ENCODE results near the gene TMEM245. TPM values are rescaled to one million over a fixed set of nuclear protein-coding genes. Genes with fewer than 3 reads are reported as not detected.

TMEM245 gene
- total RNA-seq, 1 experiment from 2014 or later: 60.3 TPM

DNA sequence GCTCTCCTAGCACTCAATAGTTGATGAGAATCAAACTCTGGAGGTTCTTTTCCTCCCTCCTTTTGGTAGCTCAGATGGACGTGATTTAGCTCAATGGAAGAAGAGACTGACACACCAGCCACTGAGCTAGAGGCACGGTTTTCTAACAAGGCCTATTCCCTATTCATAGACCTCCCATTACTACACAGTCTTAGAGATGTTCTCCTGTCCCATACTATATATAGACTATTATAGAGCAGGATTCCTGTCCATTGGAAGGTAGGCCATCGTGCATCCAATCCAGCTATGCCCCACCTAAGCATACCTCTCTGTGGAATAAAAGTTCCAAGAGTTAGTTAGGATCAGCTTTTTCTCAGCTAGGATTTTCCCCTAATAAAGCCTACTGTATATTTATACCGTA lies 76.2 kb downstream of the TMEM245 start:
- H2AFZ ChIP-seq: no peak overlapping the region
- no peak overlapping the region for H3K27ac ChIP-seq
- BruUV-seq (replicated peaks): no TSS peak
- no peaks in the 10 kb centered on the region for H3K9me2 ChIP-seq (ENCODE audit: insufficient read depth)
- TF ChIP-seq EZH2 (IDR thresholded peaks at IDR 0.05; ENCODE audit: low read depth) (no peak), CTCF (conservative IDR thresholded peaks at IDR 0.05) (no peak)
- no peaks in the 10 kb centered on the region for H4K20me1 ChIP-seq (ENCODE audit: insufficient read depth)
- no peak for DNase-seq
- peaks cover 66% of the 10 kb centered on the region for H3K36me3 ChIP-seq (ENCODE audit: low read depth)
- peaks cover 27% of the 10 kb centered on the region; the same call in 1 of the 2 replicates for H3F3A ChIP-seq (ENCODE audit: insufficient read depth, low read depth)
- no peaks in the 10 kb centered on the region for H3K9me3 ChIP-seq (ENCODE audit: insufficient read depth, low read depth)
- intact Hi-C loops (cut with micrococcal nuclease; ENCODE audit: unreplicated experiment): no loop called here
- no peaks in the 10 kb centered on the region for H3K27me3 ChIP-seq (ENCODE audit: insufficient read depth, low read depth)
- peaks cover 5% of the 10 kb centered on the region; the same call in 1 of the 2 replicates for H3K79me2 ChIP-seq (ENCODE audit: low read depth)
- H3K4me2 ChIP-seq: no peak overlapping the region
- H3K4me1 ChIP-seq (replicated peaks; ENCODE audit: insufficient read depth): peaks cover 24% of the 10 kb centered on the region
- POLR2A ChIA-PET (ENCODE audit: unreplicated experiment): no interaction called here
- H3K4me3 ChIP-seq: no peak overlapping the region
- CTCF ChIA-PET: interaction anchor here (0.5 to 0.7 kb wide), 3 partner anchors 12 to 92 kb away, joined by 3 to 11 read pairs (median 4); no protein-coding TSS in a partner anchor

DNA sequence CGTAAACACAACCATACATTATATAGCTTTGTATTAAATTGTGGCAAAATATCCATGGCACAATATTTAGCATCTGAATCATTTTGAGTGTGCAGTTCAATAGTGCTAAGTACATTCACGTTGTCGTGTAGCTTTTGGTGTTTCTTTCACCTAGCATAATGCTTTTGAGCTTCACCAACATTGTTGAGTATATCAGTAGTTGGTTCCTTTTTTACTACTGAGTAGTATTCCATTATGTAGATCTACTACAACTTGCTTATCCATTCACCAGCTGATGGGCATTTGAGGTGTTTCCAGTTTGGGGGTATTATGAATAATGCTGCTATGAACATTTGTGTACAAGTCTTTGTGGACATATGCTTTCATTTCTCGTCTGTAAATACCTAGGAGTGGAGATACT lies 79.2 kb downstream of the TMEM245 start:
- H3K9me2 ChIP-seq (ENCODE audit: insufficient read depth): no peaks in the 10 kb centered on the region
- peaks cover 55% of the 10 kb centered on the region for H3F3A ChIP-seq (ENCODE audit: insufficient read depth, low read depth)
- H3K27ac ChIP-seq: no peak overlapping the region
- H4K20me1 ChIP-seq (ENCODE audit: insufficient read depth): no peaks in the 10 kb centered on the region
- no peak overlapping the region for H3K4me3 ChIP-seq
- ChIA-PET POLR2A (ENCODE audit: unreplicated experiment) (no interaction called here), CTCF (no interaction called here)
- no peak overlapping the region for H3K4me2 ChIP-seq
- peaks cover 52% of the 10 kb centered on the region for H3K4me1 ChIP-seq (replicated peaks; ENCODE audit: insufficient read depth)
- H3K36me3 ChIP-seq (ENCODE audit: low read depth): peaks cover 50% of the 10 kb centered on the region
- intact Hi-C loops (cut with micrococcal nuclease; ENCODE audit: unreplicated experiment): no loop called here
- TF ChIP-seq CTCF (conservative IDR thresholded peaks at IDR 0.05) (no peak), EZH2 (IDR thresholded peaks at IDR 0.05; ENCODE audit: low read depth) (no peak)
- no peaks in the 10 kb centered on the region for H3K27me3 ChIP-seq (ENCODE audit: insufficient read depth, low read depth)
- H3K79me2 ChIP-seq (ENCODE audit: low read depth): peaks cover 18% of the 10 kb centered on the region; the same call in 1 of the 2 replicates
- H2AFZ ChIP-seq: no peak overlapping the region
- BruUV-seq (replicated peaks): no TSS peak
- no peak for DNase-seq
- H3K9me3 ChIP-seq (ENCODE audit: insufficient read depth, low read depth): no peaks in the 10 kb centered on the region

- Histone ChIP-seq H3K36me3 (ENCODE audit: low read depth) (peaks cover 50% of the 10 kb centered on the region), H3K4me2 (peak overlapping the region; percentile 20; the same call in 1 of the 2 replicates), H3K27ac (peak overlapping the region; percentile 63; the same call in 1 of the 2 replicates), H3K9me3 (ENCODE audit: insufficient read depth, low read depth) (no peaks in the 10 kb centered on the region), H3K9me2 (ENCODE audit: insufficient read depth) (no peaks in the 10 kb centered on the region), H3K79me2 (ENCODE audit: low read depth) (peaks cover 22% of the 10 kb centered on the region; the same call in 1 of the 2 replicates), H4K20me1 (ENCODE audit: insufficient read depth) (no peaks in the 10 kb centered on the region), H3F3A (ENCODE audit: insufficient read depth, low read depth) (peaks cover 65% of the 10 kb centered on the region), H2AFZ (no peak overlapping the region), H3K27me3 (ENCODE audit: insufficient read depth, low read depth) (no peaks in the 10 kb centered on the region), H3K4me1 (replicated peaks; ENCODE audit: insufficient read depth) (peaks cover 62% of the 10 kb centered on the region), H3K4me3 (no peak overlapping the region)
- ChIA-PET POLR2A (ENCODE audit: unreplicated experiment) (interaction anchor here (0.6 kb wide), 1 partner anchor 113 kb away, joined by 6 read pairs; no protein-coding TSS in a partner anchor), CTCF (no interaction called here)
- DNase-seq: no peak
- intact Hi-C loops (cut with micrococcal nuclease; ENCODE audit: unreplicated experiment): loop anchor here (10.0 kb wide), 1 partner anchor 285 kb away; the partner anchor contains the start of gene EPB41L4B
- TF ChIP-seq EZH2 (IDR thresholded peaks at IDR 0.05; ENCODE audit: low read depth) (no peak), CTCF (conservative IDR thresholded peaks at IDR 0.05) (no peak)
- no TSS peak for BruUV-seq (replicated peaks)
These were observed 80.2 kb downstream of the TMEM245 start for GRCh38 chr9:109039539-109039938.

Data from PC-9 (cell line).